SK-N-SH treated with all-trans-retinoic acid at 6 μM for 48 hours (cell line): Measurements from ENCODE around the gene DLG2.

ENCODE experiments used
- ATAC-seq: fragments of 200-7000 bp; cut with Tn5 transposase; 3 replicates; pipeline ENCODE4 v1.9.1; 2020; ENCODE audit warnings: mild to moderate bottlenecking, moderate library complexity
- ARNTL ChIP-seq: fragments of 450-650 bp; formaldehyde crosslinking; IDR thresholded peaks from 2 replicates; pipeline ENCODE4 v1.5.0; 2020; ENCODE audit warnings: low read depth, mild to moderate bottlenecking, moderate library complexity, borderline replicate concordance
- BACH2 ChIP-seq: fragments of 250-450 bp; sonication (Bioruptor Pico); IDR thresholded peaks from 2 replicates; pipeline ENCODE4 v1.9.0; 2021; ENCODE audit warnings: mild to moderate bottlenecking, borderline replicate concordance
- CREB5 ChIP-seq: fragments of 250-450 bp; sonication (Bioruptor Pico); IDR thresholded peaks from 2 replicates; pipeline ENCODE4 v1.5.1; 2020; ENCODE audit warnings: low read depth, mild to moderate bottlenecking, moderate library complexity
- CSDC2 ChIP-seq: fragments of 250-450 bp; sonication (Bioruptor Pico); IDR thresholded peaks from 2 replicates; pipeline ENCODE4 v1.5.0; 2020; ENCODE audit warnings: mild to moderate bottlenecking, moderate library complexity
- CSRNP3 ChIP-seq: fragments of 250-450 bp; sonication (Bioruptor Pico); IDR thresholded peaks from 2 replicates; pipeline ENCODE4 v1.5.1; 2021; ENCODE audit warnings: mild to moderate bottlenecking, moderate library complexity
- ESRRG ChIP-seq: fragments of 250-450 bp; sonication (Bioruptor Pico); IDR thresholded peaks from 2 replicates; pipeline ENCODE4 v1.6.1; 2021; ENCODE audit warnings: mild to moderate bottlenecking
- GLIS3 ChIP-seq: fragments of 250-450 bp; sonication (Bioruptor Pico); IDR thresholded peaks from 2 replicates; pipeline ENCODE4 v1.5.0; 2020; ENCODE audit warnings: mild to moderate bottlenecking, moderate library complexity
- ISL1 ChIP-seq: fragments of 250-450 bp; sonication (Bioruptor Pico); IDR thresholded peaks from 2 replicates; pipeline ENCODE4 v2.1.2; 2022; ENCODE audit warnings: mild to moderate bottlenecking, moderate library complexity
- OSR1 ChIP-seq: fragments of 250-450 bp; sonication (Bioruptor Pico); IDR thresholded peaks from 2 replicates; pipeline ENCODE4 v1.8.0; 2022; ENCODE audit warnings: moderate library complexity, mild to moderate bottlenecking, inconsistent platforms
- POU6F1 ChIP-seq: fragments of 250-450 bp; sonication (Bioruptor Pico); IDR thresholded peaks from 2 replicates; pipeline ENCODE4 v1.8.0; 2021; ENCODE audit warnings: low read depth, mild to moderate bottlenecking, moderate library complexity, borderline replicate concordance
- PPARA ChIP-seq: fragments of 250-450 bp; sonication (Bioruptor Pico); IDR thresholded peaks from 2 replicates; pipeline ENCODE4 v1.5.0; 2020; ENCODE audit warnings: mild to moderate bottlenecking, borderline replicate concordance
- SNAI2 ChIP-seq: fragments of 250-450 bp; sonication (Bioruptor Pico); IDR thresholded peaks from 2 replicates; pipeline ENCODE4 v1.5.0; 2020; ENCODE audit warnings: mild to moderate bottlenecking, moderate library complexity
- TCF4 ChIP-seq: fragments of 250-450 bp; sonication (Bioruptor Pico); IDR thresholded peaks from 2 replicates; pipeline ENCODE4 v1.8.0; 2021; ENCODE audit warnings: mild to moderate bottlenecking, moderate library complexity, borderline replicate concordance
- TOX ChIP-seq: fragments of 250-450 bp; sonication (Bioruptor Pico); IDR thresholded peaks from 2 replicates; pipeline ENCODE4 v1.8.0; 2021; ENCODE audit warnings: mild to moderate bottlenecking, moderate library complexity, borderline replicate concordance
- ZC3H10 ChIP-seq: fragments of 250-450 bp; sonication (Bioruptor Pico); IDR thresholded peaks from 2 replicates; pipeline ENCODE4 v1.5.1; 2021; ENCODE audit warnings: mild to moderate bottlenecking, moderate library complexity
- ZFP3 ChIP-seq: fragments of 250-450 bp; sonication (Bioruptor Pico); IDR thresholded peaks from 2 replicates; pipeline ENCODE4 v1.5.0; 2020; ENCODE audit warnings: mild to moderate bottlenecking, moderate library complexity
- ZNF565 ChIP-seq: fragments of 450-650 bp; formaldehyde crosslinking; conservative IDR thresholded peaks from 2 replicates; pipeline ENCODE4 v1.5.0; 2020; ENCODE audit warnings: low read depth, mild to moderate bottlenecking, moderate library complexity
- ZNF70 ChIP-seq: fragments of 450-650 bp; formaldehyde crosslinking; IDR thresholded peaks from 2 replicates; pipeline ENCODE4 v1.5.0; 2020; ENCODE audit warnings: mild to moderate bottlenecking, moderate library complexity
- ZNF8 ChIP-seq: fragments of 450-650 bp; formaldehyde crosslinking; IDR thresholded peaks from 2 replicates; pipeline ENCODE4 v1.5.0; 2020; ENCODE audit warnings: mild to moderate bottlenecking, moderate library complexity
- TF ChIP-seq, protein P1 (sequence below): fragments of 250-450 bp; sonication (Bioruptor Pico); IDR thresholded peaks from 2 replicates; pipeline ENCODE4 v1.8.0; 2020; ENCODE audit warnings: mild to moderate bottlenecking, moderate library complexity, borderline replicate concordance

DLG2 gene

DNA sequence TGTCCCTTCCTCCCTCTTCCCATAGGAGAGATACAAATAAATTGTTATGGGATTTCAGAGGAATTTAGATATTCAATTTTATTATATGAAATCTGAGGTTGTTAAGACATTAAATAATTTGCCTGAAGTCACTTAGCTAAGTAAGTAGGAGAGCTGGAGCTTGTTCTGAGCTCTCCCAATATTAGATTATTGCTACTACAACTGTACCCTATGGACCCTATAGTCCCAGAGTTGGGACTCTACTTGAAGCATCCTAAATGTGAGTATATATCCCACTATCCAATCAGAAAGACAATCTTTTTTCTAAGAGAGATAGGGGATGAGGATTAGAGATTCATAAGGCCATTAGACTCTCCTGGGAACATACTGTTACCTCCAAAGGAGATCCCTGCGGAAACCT lies 1130.0 kb downstream of the DLG2 start (continued):
- TF ChIP-seq CSDC2 (no peak), SNAI2 (CRISPR knock-in tag) (no peak), POU6F1 (no peak)
- TF ChIP-seq, all 23 proteins: peak for 0

DNA sequence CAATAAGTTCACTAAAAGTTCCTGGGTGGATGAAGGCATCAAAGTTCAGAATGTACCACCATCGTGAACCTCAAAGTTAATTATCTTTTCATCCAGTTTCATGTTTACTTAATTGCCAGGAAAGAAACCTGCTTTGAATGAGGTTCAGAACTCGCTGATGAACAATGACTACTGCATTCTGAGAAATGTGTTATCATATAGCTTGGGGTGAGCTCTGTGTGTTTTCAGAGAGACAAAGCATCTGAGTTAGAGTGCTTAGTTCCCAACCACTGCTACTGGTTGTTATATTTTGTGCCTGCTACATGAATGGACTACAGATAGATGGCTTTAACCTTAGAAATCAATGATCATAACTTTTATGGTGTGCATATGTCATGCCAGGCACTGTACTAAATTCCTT lies 1131.0 kb downstream of the DLG2 start:
- TF ChIP-seq PPARA (CRISPR knock-in tag) (no peak), SNAI2 (CRISPR knock-in tag) (no peak), OSR1 (CRISPR knock-in tag) (no peak), ARNTL (no peak), ZNF8 (CRISPR knock-in tag) (no peak), CREB5 (no peak), TCF4 (CRISPR knock-in tag) (no peak), ZFP3 (CRISPR knock-in tag) (no peak), ZNF70 (CRISPR knock-in tag) (no peak), ZNF565 (no peak), TOX (CRISPR knock-in tag) (no peak), GLIS3 (no peak)
- ATAC-seq = no peak

DNA sequence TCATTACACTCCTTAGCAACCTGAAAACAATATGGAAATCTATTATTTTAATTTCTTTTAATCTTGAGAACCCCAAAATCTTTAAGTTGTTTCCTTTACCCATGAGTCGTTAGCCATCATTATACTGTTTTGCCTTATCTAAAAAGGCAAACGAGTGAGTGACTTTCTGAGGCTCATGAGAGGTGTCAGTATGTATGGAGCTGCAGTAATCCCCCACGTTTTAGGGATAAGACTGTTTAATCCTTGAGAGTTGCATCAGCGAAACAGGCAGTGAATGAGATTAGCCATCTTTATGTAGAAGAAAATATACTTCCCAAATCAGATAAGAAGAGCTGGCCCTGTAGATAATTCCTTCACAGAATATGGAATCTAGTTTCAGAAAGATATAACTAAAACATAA lies 1147.0 kb downstream of the DLG2 start:
- ATAC-seq = no peak
- TF ChIP-seq TCF4 (CRISPR knock-in tag) (no peak), OSR1 (CRISPR knock-in tag) (no peak), ZNF8 (CRISPR knock-in tag) (no peak), POU6F1 (no peak), CSRNP3 (CRISPR knock-in tag) (no peak), SNAI2 (CRISPR knock-in tag) (no peak), TOX (CRISPR knock-in tag) (no peak)
- TF ChIP-seq, protein P1, sequence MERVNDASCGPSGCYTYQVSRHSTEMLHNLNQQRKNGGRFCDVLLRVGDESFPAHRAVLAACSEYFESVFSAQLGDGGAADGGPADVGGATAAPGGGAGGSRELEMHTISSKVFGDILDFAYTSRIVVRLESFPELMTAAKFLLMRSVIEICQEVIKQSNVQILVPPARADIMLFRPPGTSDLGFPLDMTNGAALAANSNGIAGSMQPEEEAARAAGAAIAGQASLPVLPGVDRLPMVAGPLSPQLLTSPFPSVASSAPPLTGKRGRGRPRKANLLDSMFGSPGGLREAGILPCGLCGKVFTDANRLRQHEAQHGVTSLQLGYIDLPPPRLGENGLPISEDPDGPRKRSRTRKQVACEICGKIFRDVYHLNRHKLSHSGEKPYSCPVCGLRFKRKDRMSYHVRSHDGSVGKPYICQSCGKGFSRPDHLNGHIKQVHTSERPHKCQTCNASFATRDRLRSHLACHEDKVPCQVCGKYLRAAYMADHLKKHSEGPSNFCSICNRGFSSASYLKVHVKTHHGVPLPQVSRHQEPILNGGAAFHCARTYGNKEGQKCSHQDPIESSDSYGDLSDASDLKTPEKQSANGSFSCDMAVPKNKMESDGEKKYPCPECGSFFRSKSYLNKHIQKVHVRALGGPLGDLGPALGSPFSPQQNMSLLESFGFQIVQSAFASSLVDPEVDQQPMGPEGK = no peak

- TF ChIP-seq ESRRG (CRISPR knock-in tag) (no peak), POU6F1 (no peak), SNAI2 (CRISPR knock-in tag) (no peak), GLIS3 (no peak)
- no peak for ATAC-seq
These were observed 1150.6 kb downstream of the DLG2 start for GRCh38 chr11:84476581-84476980.

DNA sequence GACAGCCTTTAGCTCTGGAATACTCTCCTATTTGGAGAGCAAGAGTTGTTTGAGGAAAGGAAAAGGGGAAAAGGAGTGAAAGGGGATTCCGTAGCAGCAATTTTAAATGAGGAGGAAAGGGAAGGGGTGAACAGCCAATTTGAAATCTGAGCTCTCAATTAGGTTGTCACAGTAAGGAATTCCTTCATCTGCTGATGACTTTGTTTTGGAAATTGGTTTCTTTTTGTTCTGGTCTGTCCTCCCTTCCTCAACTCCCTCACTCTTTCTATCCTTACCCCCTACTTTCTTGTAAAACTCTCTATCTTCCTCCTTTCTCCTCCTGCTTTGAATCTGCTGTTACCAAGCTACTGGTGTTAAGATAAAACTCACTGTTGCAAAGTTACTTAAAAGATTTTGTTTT lies 1155.6 kb downstream of the DLG2 start:
- no peak for ATAC-seq
- TF ChIP-seq ZC3H10 (CRISPR knock-in tag) (no peak), TOX (CRISPR knock-in tag) (no peak), ESRRG (CRISPR knock-in tag) (no peak), BACH2 (CRISPR knock-in tag) (no peak), ZFP3 (CRISPR knock-in tag) (no peak), ISL1 (CRISPR knock-in tag) (no peak), ARNTL (no peak)
- TF ChIP-seq, all 23 proteins: peak for 0
